ENCODE data around the gene SDHAF3.
A peak's percentile ranks its signal among the peaks of the same experiment; 100 is the strongest.
"Not testable (repeated sequence)": the region's sequence is repeated elsewhere in the genome, so short reads cannot be mapped to it uniquely, and the experiment has no call there.

Gene SDHAF3

DNA sequence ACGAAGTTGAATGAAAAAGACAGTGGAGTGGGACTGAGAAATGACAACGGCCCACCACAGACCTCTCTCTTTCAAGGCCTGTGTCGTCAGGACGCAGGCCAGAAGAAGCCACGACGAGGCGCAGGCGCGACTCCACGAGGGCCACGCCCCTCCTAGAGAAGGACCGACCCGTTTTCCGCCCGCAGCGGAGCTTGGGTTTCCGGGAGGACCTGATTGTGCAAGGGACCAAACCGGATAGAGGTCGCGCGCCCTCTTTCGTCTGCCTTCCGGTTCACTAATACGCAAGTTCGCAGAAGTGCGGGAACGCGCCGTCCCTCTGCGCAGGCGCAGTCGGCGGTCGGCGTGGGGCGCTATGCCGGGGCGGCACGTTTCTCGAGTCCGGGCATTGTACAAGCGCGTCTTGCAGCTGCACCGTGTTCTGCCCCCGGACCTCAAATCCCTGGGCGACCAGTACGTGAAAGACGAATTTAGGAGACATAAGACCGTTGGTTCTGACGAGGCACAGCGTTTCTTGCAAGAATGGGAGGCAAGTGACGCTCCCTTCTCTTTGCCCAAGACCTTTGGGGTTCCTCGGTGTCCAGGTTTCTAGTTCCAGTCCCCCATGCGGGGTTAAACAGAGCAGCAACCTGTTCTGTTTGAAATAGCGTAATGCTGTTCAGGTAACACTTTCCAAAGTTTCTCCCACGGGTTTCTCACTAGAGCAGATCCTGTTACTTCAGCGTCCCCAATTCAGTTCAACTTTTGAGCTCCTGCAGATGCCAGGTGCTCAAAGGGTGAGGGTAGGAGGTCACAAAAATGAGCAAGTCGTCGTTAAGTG, at the start of gene SDHAF3:
TSS of gene SDHAF3 (plus strand) at position 327 of the 817 bp plus-strand sequence. CDS start at position 353, 26 bp downstream.
- DNase-seq: peak; percentile 98

DNA sequence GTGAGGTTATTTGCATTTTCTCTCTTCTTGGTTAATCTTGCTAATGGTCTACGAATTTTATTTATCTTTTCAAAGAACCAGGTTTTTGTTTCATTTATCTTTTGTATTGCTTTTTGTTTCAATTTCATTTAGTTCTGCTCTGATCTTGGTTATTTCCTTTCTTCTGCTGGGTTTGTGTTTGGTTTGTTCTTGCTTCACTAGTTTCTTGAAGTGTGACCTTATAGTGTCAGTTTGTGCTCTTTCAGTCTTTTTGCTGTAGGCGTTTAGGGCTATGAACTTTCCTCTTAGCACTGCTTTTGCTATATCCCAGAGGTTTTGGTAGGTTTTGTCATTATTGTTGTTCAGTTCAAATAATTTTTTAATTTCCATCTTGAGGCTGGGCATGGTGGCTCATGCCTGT, 45.5 kb upstream of the SDHAF3 start:
- DNase-seq: not testable (repeated sequence)

DNA sequence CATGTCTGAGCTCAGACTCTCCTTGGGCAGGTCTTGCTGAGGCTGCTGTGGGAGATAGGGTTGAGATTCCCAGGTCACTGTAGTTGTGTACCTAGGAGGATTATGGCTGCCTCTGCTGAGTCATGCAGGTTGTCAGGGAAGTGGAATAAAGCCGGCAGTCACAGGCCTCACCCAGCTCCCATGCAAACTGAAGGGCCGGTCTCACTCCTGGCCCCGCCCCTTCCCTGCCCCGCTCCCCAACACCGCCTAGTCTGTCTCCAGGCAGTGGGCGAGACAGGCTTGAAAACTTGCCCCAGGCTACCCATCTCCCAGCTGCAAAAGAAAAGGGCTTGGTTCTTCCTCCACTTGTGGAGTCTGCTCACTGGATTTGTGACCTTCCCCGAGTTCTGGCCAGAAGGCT, 41.6 kb upstream of the SDHAF3 start:
- DNase-seq: no peak

DNA sequence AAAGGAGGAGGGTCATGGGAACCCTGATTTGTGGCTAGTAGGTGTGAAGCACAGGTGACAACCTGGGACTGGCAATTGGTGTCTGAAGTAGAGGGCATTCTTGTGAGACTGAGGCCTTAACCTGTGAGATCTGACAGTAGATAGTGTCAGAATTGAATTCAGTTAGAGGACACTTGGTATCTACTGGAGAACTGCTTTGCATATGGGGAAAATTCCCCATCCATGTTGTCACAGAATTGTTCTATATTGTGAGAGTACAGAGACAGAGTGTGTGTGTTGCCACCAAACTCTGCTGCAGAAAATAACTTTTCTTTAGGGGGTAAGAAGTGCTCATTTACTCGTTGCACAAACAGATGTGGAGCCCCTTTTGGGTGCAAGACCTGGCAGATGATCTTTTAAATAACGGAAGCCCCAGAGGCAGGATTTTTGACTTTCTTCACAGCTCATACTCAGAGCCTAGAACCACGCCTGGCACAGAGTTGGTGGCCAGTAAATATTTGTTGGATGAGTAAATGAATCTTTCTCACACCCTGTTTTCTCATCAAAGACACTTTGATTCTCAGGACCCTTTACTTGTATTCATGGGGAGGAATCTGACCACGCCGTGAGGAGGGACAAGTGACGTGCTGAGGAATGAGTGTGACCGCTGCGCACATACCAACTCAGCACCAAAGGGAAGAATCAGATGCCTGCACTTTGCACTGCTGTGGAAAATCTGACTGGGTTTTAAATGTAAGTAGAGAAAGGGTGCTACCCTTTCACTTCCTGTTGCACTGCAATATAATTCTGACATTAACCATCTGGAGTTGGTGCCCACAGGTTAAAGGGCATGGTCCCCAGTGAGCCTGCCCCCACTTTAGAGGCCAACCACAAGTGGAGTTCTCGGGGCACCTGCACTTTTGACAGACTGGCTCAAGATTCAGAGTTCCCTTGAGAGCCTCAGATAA, 39.2 kb upstream of the SDHAF3 start:
- DNase-seq: no peak

DNA sequence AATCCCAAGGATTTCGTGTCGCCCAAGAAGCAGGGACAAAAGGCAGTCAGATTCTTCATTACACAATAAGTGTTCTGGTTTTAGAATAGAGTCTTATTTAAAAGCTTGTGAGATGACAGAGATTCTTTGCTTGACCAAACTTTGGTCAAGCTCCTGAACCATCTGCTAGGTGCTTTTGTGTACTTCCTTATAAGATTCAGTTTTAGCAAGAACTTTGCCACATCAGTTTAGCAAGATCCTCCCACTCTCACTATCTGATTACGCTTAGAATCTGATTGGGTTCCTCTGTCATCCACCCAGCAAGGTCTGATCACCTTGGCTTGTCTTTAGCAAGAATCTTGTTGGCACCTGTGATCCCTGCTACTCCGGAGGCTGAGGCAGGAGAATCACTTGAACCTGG, 38.2 kb upstream of the SDHAF3 start:
- DNase-seq: no peak

DNA sequence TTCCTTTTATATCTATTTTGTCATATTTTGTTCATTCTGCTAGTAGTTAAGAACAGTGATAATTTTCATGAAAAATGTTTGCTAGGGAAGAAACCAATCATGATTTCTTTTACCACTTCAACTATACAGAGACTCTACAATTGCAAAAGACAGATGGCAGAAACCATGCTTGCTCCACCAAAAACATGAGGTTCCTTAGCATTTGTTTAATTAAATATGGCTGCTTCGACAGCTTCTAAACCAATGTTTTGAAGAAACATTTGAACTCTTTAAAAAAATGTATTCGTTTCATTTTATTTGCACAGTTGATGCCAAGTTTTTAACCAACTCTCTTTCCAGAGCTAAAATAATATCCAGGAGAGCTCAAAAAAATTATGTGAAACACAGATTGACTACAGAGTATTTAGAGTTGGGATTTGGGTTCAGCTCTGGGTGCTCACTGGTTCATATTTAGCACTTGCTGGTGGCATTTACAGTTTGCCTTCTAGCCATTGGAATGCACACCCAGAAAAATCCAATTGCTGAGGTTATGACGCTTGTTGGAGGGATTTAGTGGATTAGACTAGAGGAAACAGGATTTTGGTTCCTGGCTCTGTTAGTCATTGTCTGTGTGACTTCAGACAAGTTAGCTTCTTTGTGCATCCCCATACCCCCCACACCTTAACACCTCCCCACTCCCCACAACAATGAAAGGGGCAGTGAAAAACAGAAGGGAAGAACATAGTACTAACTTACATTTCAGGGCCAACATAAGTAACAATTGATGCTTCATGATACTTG, 35.8 kb upstream of the SDHAF3 start:
- no peak for DNase-seq

DNA sequence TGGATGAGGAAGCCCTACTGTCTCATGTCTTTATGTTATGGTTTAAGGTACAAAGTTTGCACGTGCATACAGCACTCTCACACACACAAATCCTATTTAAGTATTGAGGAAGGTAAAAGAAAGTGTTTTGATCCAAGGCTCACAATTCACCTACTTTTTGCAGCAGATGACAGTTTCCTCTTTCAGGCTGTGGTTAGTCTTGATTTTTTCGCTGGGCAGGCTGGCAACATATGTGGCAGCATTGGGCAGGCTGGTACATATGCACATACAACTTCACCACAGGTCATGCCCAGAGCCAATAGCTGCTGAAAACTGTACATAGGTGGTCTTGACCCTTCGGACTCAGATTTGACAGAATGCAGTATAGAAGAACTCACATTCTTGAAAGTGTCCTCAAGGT, 29.1 kb upstream of the SDHAF3 start:
- no peak for DNase-seq

DNA sequence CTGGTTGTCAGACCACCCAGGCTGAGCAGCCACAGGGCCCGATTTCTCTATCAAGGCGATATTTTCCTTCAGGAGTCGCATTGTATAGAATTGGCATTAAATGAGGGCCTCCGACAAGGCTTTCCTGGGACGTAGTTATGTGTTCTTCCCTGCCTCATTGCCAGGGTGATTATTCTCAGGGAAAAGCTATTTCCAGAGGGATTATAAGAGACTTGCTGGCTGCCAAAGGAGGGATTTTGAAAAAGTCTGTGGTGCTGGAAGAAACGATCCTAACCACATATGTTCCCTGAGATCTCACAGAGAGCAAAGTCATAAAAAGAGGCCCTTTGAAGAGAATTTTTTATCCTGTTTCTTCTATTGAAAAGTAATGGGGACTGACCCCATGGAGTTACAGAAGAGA, 27.7 kb upstream of the SDHAF3 start:
- DNase-seq: no peak

DNA sequence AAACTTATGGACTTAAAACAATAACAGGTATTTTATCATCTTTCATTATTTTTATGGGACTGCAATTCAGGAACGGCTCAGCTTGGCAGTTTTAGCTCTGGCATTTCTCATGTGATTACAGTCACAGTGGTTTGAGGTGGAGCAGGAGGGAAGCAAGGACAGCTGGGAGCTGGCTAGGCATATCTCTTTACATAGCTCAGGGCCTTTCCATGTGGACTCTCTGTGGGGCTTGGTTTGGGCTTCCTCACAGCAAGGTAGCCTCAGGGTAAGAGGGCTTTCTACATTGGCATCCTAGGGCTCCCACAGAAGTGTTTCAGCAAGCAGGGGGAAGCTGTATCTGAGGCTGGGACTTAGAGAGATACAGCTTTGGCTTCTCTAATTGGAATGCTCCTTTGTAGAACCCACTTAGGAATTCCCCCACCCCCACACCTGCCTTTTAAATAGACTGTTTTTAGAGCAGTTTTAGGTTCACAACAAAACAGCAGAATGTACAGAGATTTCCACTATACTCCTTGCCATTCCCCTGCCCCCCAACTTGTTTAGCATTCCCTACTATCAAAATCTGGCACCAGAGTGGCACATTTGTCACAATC, 26.6 kb upstream of the SDHAF3 start:
- no peak for DNase-seq

DNA sequence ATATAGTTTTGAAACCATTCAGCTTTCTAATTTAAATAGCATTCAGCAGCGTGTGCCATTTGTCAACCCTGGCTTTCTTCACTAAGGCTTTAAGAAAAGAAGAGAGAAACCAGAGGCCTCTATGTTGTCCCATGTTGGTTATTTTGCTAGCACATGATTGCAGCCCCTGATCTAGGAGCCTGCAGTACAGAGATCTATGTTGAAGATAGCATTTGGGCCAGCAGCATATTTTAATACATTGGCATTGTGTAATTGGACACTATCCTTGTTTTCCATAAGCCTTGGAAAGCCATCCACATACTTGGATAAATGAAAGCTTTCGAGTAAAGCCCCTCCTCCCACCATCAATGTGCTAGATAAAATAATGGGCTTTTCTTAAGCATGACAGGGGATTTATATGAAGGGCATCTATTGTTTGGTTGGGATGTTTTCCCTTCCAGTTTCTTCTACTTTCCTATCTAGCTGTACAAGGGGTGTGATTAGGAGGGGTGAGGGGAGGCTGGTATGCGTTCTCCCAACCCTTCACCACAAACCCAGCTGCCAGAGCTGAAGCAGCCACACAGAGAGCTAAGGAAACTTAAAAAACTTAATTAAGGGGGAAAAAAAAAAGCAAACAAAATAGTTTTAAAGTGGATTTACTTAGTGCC, 23.1 kb upstream of the SDHAF3 start:
- no peak for DNase-seq

DNA sequence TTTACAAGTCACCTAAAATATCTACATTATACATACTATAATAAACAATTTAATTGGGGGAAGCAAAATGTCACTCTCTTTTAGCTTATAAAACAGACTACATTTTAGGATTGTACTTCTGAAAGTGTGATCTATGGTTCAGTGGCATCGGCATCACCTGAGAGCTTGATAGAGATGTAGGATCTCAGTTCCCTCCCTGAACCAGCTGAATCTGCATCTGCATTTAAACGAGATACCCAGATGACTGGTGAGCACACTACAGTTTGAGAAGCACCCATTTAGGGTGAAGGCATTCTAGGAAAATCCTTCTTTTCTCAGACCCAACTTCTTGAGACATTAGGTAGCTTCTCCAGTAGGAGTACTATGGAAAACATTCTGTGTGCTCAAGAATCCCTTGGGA, 21.5 kb upstream of the SDHAF3 start:
- no peak for DNase-seq

DNA sequence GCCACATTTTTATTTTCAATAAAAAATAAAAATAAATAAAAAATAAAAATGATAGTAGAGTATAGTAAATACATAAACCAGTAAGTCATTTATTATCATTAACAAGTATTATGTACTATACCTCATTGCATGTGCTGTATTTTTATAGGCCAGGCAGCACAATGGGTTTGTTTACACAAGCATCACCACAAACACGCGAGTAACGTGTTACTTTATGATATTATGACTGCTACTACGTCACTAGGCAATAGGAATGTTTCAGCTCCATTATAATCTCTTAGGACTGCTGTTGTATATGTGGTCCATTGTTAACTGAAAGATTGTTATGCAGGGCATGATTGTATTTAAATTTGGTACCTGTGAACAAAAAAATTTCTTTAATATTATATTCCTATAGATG, 20.8 kb upstream of the SDHAF3 start:
- no peak for DNase-seq

DNA sequence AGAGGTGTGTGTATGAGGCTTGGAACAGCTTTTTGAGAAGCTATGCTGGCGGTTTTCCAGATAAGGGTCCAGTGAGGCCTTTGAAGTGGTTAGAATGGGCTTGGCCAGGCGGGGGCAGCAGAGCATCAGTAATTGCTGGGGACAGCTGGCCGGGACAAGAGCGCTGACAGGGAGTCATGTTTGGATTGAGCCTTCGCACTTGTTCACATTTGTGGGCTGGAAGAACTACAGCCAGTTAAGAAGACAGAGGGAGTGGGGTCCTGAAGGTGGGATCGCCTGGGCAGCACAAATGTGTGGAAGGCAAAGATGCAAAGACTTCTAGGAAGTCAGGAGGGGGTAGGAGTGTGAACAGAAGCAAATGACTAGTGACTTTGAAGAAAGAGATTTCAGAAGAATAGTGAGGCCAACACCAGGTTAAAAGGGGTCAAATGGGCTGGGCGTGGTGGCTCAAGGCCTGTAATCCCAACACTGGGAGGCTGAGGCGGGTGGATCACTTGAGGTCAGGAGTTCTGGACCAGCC, 12.7 kb upstream of the SDHAF3 start:
- DNase-seq: peak; percentile 86

DNA sequence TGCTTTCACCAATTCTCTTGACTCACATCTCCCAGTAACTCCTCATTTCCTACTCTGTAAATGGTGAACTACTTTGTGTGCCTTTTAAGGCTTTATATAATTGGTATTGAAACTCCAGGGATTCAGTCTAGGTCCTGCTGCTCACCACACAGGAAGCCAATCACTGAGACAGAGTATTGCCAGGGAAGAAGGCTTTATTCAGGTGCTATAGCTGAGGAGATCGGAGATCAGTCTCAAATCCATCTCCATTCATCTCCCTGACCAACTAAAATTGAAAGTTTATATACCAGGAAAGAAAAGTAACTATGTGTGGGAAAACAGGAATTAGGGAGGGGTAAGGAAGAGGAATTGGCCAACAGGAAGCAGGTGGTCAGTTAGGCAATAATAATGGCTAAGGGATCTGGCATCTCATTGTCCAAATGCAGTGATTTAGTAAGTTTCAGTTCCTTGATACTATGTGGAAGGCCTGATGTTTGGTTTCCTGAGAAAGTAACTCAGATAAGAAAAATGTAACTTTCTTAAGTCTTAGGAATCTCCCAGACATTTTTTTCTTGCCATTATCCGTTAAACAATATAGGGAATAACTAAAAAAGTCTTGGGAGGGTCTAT, 10.2 kb upstream of the SDHAF3 start:
- no peak for DNase-seq

DNA sequence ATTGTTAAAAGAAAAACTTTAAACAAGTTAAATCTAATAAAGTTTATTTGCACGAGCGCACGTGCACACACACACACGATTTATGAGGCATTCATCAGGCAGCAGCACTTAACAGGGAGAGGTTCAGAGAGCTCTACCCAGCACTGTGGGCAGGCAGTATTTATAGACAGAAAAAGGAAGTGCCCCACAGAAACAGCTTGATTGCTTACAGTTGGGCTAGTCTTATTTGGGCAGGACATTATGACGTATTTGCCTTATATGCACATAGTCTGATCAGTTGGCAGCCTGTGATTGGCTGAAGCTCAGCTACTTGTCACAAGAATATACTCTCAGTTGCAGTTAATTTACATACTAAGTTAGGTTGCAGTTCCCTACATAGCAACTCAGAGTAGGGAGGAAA, 1.2 kb upstream of the SDHAF3 start:
- no peak for DNase-seq

DNA sequence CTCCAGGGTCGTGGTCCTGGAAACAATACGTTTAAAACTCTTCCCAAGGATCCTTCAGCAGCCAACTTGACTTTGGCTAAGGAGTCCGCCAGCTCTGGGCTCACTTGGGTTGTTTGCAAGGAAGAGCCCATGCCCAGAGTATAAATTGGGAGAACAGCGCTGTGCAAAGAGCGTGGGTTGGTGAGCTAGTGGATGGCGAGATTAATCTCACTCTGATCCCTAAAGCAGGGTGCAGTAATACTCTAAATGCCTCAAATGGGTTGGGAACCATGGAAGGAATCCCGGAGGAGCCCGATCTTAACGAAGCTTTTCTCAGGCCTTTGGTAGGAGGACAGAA, 495 bp upstream of the SDHAF3 start:
- DNase-seq: no peak

DNA sequence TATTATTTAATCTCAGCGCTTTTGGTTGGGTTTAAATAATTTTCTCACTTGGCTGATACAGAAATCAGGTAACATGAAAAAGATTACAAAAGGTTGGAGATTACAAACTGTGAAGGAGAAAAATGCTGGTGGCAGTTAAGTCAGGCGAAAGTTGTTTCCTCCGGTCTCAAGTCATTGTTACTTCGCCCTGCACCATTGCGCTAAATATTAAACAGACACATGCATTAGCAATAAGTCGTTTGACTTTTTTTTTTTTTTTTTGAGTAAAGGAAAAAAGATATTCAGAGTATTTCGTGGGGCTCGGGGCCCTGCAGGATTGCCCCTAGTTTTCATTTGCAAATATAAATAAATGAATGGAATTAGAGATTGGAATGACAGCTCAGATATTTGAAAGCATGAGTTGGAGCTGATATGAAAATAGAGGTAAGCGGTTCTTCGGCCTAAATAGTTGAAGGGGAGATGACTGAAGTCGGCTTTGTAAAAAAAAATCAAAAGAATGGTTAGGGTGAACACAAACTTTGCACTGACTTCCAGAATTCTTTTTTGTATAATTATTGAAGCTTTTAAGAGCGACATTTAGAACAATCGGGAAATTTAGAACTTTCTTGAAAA, 914 bp downstream of the SDHAF3 start:
- DNase-seq: no peak

DNA sequence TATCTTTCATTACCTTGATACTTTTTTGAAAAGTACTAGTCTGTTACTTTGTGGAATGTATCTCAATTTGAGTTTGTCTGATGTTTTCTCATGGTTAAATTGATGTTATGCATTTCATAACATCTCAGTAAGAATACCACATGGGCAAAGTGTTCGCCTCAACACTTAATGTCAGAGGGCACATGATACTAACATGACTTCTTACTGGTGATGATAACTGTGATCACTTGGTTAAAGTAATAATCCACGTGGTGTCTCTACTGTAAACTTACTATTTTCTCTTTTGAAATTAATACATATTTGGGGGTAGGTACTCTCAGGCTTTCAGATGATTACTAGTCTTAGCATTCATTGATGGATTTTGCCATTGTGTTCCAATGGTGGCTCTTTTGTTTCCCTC, 2.2 kb downstream of the SDHAF3 start:
- no peak for DNase-seq

DNA sequence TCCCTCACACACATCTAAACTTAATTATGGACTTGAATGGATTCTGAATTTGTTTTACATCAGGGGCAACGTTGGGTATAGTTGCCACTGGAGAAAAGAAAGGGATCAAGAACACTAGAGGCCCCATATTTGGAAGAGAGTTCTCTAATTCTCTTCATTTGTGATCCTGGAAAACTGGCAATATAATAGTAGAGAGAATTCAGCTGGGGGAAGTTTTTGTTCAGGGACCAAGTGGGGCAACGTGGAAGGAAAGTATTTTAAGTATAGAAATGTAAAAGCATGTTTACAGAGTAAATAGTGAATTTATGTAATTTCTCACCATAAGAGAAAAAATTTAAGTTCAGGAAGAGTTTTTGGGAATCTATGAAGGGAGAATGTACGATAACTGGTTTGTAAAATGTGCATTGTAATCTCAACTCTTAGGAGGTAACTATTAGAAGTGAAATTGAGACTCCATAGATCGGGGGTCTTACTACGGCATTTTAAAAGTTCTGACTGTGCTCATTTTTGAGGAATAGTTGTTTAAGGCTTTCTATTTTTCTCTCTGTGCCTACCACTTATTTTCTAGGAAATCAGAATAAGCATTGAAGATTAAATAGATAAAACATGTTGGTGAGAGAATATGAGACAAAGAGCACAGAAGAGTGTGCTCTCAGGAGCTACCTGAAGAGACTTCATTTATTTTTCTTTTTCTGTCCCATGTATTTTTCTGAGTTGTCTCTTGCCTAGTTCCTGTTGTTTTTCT, 3.4 kb downstream of the SDHAF3 start:
- no peak for DNase-seq

DNA sequence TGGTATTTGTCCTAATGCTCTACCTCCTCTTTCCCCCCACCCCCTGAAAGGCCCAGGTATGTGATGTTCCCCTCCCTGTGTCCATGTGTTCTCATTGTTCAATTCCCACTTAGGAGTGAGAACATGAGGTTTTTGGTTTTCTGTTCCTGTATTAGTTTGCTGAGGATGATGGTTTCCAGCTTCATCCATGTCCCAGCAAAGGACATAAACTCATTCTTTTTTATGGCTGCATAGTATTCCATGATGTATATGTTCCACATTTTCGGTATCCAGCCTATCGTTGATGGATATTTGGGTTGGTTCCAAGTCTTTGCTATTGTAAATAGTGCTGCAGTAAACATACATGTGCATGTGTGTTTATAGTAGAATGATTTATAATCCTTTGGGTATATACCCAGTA, 5.6 kb downstream of the SDHAF3 start:
- DNase-seq: not testable (repeated sequence)

Data from right forelimb (tissue), 1 donor.